WI38 (cell line): ENCODE results near the gene AK8.

Experiments used
- H3K4me3 ChIP-seq: 2 replicates; pipeline ENCODE4 v1.5.1; 2011; ENCODE audit warnings: low read depth, mild to moderate bottlenecking, control low read depth, low read length
- CTCF ChIP-seq: IDR thresholded peaks from 2 replicates; pipeline ENCODE4 v1.5.1; 2012; ENCODE audit warnings: low read depth, mild to moderate bottlenecking, control low read depth, low read length

The AK8 gene

GRCh38 chr9:132749306-132749705 is 128.8 kb downstream of the AK8 start:
- no peak overlapping the region for H3K4me3 ChIP-seq
- no peak for TF ChIP-seq CTCF

- TF ChIP-seq CTCF = no peak
- no peak overlapping the region for H3K4me3 ChIP-seq
Measured at GRCh38 chr9:132748450-132748849, 129.6 kb downstream of the AK8 start.

- no peak overlapping the region for H3K4me3 ChIP-seq
- TF ChIP-seq CTCF = no peak
Measured at GRCh38 chr9:132745756-132746709, 132.1 kb downstream of the AK8 start.

GRCh38 chr9:132744881-132745755 is 133.0 kb downstream of the AK8 start:
- TF ChIP-seq CTCF = no peak
- no peak overlapping the region for H3K4me3 ChIP-seq

GRCh38 chr9:132743931-132744479 is 134.1 kb downstream of the AK8 start:
- H3K4me3 ChIP-seq = no peak overlapping the region
- no peak for TF ChIP-seq CTCF

- H3K4me3 ChIP-seq = no peak overlapping the region
- TF ChIP-seq CTCF = no peak
Measured at GRCh38 chr9:132742821-132743311, 135.2 kb downstream of the AK8 start.
